ENCODE results near the gene RRM1.
"Not testable (repeated sequence)": the region's sequence is repeated elsewhere in the genome, so short reads cannot be mapped to it uniquely, and the experiment has no call there.

RRM1 gene

DNA sequence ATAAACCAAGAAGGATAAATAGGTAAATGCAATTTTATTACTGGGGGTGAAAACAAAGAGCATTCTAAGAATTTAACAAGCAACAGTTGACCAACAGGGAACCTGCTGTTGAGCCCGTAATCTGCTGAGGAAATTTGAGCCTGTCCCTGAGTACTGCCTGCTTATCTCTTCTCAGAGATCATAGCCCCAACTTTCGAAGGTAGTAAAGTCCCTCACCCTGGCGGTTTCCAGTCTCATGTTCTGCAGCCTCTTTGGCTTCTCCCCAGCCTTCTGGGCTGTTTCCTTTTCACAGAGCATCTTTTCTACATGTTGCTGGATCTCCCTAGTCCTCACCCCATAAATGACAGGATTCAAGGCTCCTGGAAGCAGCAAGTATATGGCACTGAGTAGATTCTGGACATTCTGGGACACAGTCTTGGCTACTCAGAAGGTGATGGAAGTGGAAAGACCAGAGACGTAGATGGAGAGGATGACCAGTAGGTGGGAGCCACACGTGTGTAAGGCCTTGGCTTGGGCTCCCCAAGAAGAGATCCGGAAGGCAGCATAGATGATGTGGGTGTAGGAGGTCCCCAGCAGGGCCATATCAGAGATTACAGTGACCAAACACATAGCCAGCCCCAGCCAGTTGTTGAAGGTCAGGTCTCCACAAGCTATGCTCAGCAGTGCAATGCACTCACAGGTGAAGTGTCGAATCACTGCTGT, 51.6 kb downstream of the RRM1 start:
- DNase-seq, result no peak

DNA sequence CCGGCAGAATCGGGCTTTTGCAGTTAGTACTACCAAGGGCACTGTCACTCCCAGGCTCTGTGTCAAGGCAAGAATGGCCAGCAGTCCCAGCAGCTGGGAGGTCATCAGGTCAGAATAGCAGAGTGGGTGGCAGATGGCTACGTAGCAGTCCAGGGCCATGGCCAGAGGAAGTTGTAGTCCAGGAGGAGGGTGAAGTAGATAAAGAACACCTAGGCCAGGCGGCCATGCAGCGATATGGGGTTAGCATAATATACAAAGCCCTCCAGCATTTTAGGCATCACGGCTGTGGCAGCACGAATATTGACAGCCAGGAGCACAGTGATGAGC, 52.1 kb downstream of the RRM1 start:
- DNase-seq, result no peak

DNA sequence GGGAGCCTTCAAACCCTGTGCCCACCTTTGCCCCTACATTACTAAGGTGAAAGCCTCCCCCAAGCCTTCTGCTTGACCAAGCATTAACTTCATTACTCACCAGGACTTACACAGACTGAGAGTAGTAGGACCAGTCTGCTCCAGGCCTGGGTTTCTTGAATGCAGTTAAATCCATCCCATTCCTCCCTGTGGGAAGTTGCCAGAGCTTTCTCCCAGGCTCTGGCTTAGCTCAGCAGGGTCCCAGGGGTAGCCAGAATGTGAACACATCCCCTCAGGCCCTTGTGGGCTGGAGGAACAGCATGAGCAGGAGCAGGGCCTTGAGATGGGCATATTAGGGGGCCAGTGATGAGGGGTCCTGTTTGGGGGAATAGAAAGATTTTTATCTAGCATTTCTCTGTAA, 59.9 kb downstream of the RRM1 start:
- DNase-seq, result no peak

GRCh38 chr11:4156571-4156970, 62.0 kb downstream of the RRM1 start:
- DNase-seq, result no peak

DNA sequence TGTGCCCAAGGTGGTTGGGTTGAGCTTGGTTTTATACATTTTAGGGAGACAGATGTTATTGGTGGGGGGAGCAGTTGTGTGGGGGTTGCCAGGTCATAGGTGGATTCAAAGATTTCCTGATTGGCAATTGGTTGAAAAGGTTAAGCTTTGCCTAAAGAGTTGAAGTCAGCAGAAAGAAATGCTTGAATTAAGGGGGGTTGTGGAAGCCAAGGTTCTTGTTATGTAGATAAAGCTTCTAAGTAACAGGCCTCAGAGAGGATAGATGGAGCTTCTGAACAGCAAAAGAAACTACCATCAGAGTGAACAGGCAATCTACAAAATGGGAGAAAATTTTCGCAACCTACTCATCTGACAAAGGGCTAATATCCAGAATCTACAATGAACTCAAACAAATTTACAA, 64.2 kb downstream of the RRM1 start:
- DNase-seq, result not testable (repeated sequence)

DNA sequence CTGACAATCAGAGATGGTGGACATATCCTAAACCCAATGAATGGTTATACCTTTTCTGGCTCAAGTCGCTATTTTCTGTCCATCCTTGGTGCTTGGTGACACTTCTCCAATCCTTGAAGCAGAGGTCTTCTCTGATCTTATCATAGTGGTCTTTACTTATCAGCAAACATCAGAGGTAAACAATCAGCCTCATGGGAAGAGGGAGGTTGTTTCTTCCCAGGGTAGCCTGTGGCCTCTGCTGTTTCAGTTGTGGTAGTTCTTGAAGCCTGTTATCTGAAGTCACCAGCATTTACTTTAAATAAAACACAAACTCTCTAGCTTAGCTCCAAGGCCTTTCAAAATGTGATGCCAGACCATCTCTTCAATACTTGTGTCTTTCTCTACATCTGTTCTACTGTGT, 66.7 kb downstream of the RRM1 start:
- DNase-seq, result no peak

DNA sequence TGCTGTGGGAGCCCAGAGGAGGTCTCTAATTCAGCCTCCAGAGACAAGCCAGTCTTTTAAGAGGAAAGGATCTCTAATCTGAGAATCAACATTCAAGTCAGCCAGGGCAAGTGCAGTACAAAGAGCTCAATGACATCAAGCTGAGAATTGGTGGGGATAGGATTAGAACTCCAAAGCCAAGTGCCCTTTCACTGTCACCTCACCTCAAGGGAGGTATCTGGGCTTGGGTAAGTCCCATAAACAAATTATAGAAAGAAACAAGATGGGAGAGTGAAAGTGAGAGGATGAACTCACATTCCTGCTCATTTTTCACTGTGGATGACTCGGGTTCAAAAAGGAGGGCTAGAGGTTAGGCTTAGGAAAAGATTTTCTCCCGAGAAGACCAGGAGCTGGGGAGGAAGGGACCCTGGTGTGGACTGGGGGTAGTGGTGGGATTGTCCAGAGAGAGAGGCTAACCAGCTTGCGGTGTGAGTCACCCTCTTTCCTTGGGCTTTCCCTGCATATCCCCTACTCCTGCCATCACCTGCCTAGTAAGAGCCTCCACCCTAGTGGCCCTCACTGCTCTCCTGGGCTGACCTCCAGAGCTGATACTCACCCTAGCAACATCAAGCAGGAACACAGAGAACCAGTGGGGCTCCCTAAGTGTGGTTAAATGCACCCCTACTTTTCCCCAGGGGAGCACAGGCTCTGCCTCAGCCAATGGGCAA, 70.4 kb downstream of the RRM1 start:
- no peak for DNase-seq

- no peak for DNase-seq
These were observed 72.7 kb downstream of the RRM1 start for GRCh38 chr11:4167292-4167691.

GRCh38 chr11:4167758-4168157, 73.2 kb downstream of the RRM1 start:
- no peak for DNase-seq

DNA sequence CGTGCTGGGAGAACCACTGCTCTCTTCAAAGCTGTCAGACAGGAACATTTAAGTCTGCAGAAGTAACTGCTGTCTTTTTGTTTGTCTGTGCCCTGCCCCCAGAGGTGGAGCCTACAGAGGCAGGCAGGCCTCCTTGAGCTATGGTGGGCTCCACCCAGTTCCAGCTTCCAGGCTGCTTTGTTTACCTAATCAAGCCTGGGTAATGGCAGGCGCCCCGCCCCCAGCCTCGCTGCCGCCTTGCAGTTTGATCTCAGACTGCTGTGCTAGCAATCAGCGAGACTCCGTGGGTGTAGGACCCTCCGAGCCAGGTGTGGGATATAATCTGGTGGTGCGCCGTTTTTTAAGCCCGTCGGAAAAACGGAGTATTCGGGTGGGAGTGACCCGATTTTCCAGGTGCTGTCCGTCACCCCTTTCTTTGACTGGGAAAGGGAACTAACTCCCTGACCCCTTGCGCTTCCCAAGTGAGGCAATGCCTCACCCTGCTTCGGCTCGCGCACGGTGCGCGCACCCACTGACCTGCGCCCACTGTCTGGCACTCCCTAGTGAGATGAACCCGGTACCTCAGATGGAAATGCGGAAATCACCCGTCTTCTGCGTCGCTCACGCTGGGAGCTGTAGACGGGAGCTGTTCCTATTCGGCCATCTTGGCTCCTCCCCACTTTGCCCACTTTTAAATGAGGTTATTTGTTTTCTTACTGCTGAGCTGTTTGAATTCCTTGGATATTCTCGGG, 81.2 kb downstream of the RRM1 start:
- not testable (repeated sequence) for DNase-seq

GRCh38 chr11:4178813-4179662, 84.4 kb downstream of the RRM1 start:
- no peak for DNase-seq

DNA sequence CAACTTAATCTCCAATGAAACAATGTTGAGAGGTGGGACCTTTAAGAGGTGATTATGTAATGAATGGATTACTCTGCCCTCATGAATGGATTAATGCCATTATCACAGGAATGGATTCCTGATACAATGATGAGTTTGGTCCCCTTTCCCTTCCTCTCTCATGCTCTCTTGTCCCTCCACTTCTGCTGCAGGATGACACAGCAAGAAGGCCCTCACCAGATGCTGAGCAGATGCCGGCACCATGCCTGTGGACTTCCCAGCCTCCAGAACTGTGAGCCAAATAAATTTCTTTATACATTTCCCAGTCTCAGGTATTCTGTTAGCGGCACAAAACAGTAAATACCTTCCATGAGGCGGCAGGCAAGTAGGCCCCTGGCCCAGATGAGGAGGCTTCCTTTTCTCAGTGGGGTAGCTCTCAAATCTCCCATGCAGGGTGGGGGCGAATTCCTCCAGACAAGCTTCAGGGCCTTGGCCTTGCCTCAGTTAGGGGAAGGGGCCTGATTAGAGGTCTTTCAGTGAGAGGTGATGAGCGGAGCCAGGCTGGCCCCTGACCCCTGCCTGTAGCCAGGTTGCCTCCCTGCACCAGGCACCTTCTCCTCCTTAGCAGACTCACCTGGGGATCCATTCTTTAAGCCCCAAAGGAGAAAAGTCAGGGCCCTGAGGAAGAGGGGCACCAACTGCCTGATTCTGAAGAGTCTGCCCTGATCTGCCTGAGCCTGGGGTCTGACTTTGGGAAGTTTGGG, 86.0 kb downstream of the RRM1 start:
- DNase-seq, result no peak

GRCh38 chr11:4181782-4182721, 87.5 kb downstream of the RRM1 start:
- DNase-seq, result peak; percentile 64

- no peak for DNase-seq
These were observed 88.9 kb downstream of the RRM1 start for GRCh38 chr11:4183410-4184057.

- no peak for DNase-seq
These were observed 89.7 kb downstream of the RRM1 start for GRCh38 chr11:4184163-4184916.

DNA sequence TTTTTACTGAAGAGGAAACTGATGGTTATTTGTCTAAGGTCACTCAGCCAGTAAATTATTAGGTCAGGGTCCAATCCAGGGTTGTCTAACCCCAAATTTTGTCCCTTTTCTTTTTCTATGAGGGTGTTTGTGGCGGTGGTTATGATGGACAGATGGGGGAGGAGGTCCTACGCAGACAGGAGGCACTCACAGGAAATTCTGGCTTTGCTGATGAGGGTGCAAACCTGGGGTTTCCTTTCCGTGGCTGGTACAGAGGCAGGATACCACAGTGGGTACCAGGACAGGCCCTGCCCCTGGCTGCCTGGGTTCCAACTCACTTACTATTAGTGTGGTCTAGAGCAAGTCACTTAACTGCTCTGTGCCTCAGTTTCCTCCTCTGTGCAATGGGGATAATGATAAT, 91.0 kb downstream of the RRM1 start:
- DNase-seq, result peak; percentile 7

DNA sequence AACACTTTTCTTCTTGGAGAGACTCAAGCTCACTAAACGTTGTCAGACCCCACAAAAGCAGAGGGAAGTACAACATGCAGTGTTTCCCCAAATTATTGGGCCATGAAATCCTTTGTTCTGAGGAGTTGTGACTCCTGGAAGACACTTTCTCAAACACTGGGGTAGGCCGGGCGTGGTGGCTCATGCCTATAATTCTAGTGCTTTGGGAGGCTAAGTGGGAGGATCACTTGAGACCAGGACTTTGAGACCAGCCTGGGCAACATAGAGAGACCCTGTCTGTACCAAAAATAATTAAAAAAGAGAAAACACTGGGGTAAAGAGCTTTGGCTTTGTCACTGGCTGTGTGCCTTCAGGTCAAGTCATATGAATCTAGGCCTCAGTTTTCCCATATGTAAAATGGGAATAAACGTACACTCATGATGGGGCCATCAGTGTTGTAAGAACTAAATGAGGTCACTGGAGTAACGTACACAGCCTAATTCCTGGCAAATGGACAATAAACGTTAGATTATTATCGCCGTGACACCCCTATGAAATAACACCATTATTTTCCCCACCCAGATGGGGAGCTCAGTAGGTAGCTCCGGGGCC, 92.0 kb downstream of the RRM1 start:
- DNase-seq, result no peak

DNA sequence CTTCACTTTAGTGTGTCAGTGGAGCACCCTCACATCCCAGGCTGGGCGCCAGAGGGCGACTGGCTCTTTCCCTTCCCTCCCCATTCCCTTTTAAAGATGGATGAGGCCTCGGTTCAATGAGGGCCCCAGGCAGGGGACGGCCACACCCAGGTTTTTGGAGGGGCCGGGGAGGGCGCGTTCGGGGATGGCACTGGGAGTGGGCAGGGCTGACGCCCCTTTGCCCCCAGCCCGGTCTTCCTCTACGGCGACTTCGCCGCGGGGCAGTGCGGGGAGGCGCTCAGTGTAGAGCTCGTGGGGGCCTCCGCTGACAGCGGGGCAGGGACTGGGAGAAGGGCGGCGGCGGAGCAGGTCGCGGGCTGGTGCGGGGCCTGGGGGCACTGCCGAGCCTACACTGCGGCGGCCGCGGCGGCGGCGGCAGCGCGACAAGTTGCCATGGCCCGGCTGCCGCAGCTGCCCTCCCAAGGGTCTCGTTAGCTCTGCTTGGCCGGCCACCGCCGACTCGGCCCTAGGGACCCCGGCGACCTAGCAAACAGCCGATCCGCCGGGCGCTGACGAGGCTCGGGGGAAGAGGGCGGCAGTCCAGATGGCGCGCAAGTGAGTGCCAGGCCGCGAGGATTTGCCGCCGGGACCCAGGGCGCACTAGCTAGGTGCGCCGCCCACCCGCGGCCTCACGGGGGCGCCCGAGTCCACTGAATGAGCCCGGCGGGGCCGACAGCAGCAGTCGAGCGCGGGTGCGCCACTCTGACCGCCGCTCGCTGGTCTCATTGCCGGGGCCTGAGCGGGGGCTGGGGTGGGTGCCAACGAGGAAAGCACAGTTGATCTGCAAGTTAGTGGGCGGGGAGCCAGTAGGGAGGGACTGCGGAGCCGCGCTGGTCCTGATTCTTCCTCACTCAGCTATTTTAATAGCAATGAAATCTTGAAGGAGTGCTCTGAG, 92.7 kb downstream of the RRM1 start:
- peak; percentile 87 for DNase-seq
